ENCODE measurements around the gene CFP.

CFP gene

GRCh38 chrX:47637546-47638195, 7.9 kb upstream of the CFP start:
- DNase-seq (ENCODE audit: low read depth in 2 of 2) = no peak

GRCh38 chrX:47634871-47635575, 5.3 kb upstream of the CFP start:
- no peak for DNase-seq (ENCODE audit: low read depth in 2 of 2)

DNA sequence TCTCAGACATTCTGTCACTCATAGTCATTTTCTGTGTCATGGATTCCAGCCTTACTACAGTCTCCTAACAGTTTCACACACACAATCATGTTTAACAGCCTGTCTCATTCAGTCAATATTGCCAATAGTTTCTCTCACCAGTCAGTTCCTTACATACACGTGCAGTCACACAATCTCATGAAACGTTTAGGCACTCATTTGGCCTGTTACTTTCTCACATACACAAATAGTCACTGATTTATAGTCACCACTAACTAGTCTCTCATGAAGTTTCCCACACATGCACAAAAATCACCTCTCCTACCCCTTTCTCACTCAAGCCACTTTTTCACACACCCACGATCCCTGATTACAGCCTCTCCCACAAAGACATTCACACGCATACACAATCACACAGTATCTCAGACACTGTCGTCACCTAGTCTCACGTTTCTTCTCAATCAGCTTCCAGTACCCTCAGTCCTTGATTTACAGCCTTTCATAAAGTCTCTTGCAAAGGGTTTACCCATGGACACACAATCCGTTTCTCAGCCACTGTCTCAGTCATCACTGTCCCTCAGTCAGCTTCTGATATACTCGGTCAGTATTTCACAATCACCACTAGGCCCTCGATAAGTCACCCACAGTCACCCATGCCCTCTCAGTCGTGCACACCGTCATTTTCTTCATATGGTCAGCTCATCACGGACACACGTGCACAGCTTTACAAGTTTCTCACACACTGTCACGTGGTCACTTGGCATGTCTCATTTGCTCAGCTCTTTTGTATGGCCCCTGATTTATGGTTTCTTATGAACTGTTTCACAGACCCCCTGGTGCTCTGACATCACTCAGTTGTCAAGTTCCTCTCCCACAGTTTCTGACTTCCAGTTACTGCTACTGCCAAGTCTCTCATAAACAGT, 4.2 kb upstream of the CFP start:
- no peak for DNase-seq (ENCODE audit: low read depth in 2 of 2)

DNA sequence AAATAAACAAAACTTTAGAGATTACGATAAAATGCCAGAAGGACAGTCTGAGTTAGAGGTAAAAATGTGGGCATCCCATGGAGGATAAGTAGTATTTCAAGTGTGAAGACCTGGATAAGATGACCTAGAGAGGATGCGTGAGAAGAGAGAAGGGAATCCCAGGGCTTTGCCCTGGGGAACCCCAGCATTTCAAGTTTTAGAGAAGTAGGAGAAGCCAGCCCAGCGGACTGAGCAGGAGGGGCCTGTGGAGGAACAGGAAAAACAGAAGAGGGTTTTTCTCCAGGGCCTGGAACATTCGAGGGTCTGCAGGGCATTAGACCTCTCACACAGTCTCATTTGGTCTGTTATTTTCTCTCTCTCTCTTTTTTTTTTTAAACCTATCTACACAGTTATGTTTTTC, 2.9 kb upstream of the CFP start:
- no peak for DNase-seq (ENCODE audit: low read depth in 2 of 2)

DNA sequence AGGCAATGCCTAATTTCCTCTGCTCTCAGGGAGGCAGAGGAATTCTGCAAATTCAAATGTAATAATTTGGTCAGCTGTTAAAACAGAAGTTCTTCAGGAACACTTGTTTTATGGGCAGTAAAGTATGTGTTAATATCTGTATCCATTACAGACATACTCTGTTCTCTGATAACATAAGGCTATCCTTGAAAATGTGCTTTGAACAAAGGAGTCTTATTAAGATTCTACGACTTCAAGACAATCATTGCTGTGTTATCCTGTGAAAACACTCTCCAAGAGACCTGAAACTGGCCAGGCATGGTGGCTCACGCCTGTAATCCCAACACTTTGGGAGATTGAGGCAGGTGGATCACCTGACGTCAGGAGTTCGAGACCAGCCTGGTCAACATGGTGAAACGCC, 1.9 kb upstream of the CFP start:
- DNase-seq (ENCODE audit: low read depth in 2 of 2) = no peak

DNA sequence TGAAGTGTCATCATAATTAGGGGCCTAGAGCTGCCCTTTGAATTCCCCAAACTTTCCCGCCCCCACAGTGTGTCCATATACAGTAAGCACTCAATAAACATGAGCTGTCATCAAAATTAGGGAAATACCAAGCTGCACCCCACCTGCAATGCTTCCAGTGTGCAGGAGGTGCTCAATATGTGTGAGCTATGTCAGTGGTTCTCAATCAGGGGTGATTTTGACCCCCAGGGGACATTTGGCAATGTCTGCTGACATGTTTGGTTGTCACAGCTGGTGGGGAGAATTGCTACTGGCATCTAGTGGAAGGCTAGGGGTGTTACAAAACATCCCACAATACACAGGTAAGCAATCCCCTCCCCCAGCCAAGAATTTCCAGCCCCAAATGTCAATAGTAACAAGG, 748 bp downstream of the CFP start:
- no peak for DNase-seq (ENCODE audit: low read depth in 2 of 2)

GRCh38 chrX:47625365-47625764, 4.4 kb downstream of the CFP start:
- no peak for DNase-seq (ENCODE audit: low read depth in 2 of 2)

DNA sequence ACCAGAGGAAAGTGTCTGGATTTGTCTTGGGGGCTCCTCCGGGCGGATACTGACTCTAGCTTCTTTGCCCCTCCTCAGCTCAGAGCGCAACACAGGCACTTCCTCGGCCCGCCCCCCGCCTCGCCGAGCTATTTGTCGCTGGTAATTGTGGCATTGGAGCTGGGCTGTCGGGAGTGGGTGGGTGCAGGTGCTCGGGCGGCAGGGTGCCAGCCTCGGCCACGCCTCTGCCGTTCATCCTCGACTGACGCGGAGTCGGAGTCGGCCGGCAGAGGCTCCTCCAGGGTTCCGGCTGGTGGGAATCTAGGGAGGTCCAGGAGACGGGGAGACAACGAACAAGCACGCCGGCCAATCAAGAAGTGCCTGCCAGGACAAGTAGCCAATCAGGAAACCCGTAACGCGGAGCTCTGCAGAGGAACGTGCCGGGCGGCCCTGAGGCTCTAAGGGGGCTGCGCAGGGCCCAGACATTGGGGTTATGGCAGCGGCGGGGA, 6.1 kb downstream of the CFP start:
- peak; percentile 45 to 53 for DNase-seq (ENCODE audit: low read depth in 2 of 2)

- no peak for DNase-seq (ENCODE audit: low read depth in 2 of 2)
Measured at GRCh38 chrX:47621851-47622250, 7.9 kb downstream of the CFP start.

GRCh38 chrX:47620303-47620685, 9.4 kb downstream of the CFP start:
- DNase-seq (ENCODE audit: low read depth in 2 of 2) = no peak

- DNase-seq (ENCODE audit: low read depth in 2 of 2) = peak; percentile 41 to 47
Measured at GRCh38 chrX:47619486-47620302, 10.0 kb downstream of the CFP start, which contains the start of gene SYN1. SYN1 (minus strand) TSS chrX:47619857; CDS start chrX:47619728, 129 bp downstream.

GRCh38 chrX:47618923-47619485, 10.7 kb downstream of the CFP start:
- DNase-seq (ENCODE audit: low read depth in 2 of 2) = no peak

DNA sequence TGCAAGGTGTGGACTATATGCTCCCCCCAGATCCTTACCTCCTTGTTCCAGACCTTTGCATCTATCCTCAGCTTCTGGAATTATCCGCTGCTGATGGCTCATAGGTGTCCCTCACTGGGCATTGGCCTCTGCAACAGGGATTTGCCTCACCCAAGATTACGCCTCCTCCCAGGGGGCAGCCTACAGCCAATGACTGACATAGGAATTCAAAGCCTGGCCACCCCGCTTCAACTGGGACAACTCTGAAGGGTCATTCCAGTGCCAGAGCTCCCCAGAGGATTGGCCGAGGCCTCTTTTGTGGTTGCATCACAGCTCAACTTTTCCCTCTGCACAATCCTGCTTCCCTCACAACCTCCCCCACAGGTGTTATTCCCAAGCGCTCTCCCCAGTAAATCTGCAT, 15.1 kb downstream of the CFP start:
- DNase-seq (ENCODE audit: low read depth in 2 of 2) = no peak

DNA sequence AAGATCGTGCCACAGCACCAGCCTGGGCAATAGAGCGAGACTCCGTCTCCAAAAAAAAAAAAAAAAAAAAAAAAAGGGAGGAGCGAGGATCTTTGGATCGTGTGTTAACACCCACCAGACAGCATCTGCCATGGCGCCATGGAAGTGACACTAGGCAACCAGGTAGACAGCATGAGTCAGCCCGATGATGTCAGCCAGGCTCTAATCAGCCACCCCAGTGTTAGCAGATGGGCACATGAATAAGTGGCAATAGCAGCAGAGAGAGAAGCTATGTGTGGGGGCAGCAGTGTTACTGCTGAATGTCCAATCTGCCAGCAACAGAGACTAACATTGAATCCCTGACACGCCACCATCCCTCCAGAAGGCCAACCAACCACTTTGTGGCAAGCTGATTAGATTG, 16.6 kb downstream of the CFP start:
- DNase-seq (ENCODE audit: low read depth in 2 of 2) = no peak

DNA sequence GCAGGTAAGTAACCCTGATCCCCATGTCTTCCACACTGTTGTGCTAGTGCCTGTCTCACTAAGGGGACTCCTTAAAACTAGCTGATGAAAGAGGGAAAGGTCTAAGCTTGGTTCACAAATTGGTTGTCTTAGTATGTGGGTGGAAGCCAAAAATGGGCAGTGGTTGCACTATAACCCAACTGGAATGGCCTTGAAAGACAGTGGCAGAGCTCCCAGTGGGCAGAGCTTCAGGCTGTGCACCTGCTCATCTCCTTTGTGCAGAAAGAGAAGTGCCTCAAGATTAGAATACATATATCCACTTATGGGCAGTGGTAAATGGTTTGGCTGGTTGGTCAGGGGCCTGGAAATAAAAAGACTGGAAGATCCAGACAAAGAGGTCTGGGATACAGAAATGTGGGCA, 17.3 kb downstream of the CFP start:
- DNase-seq (ENCODE audit: low read depth in 2 of 2) = no peak

GRCh38 chrX:47611926-47612325, 17.8 kb downstream of the CFP start:
- no peak for DNase-seq (ENCODE audit: low read depth in 2 of 2)

DNA sequence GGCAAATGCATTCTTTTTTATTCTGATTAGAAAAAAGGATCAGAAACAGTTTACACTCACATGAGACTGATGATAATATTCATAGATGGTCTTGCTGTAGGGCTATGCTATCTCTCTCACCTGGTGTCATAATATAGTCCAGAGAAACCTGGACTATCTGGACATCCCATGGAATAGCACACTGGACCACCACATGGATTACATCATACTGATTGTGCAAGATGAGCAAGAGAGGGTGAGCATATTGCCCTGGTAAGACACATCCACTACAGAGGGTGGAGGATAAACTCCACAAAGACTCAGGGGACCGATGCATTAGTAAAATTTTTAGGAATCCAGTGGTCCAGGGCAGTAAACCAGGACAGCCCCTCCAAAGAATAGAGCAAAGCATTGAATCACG, 18.2 kb downstream of the CFP start:
- no peak for DNase-seq (ENCODE audit: low read depth in 2 of 2)

DNA sequence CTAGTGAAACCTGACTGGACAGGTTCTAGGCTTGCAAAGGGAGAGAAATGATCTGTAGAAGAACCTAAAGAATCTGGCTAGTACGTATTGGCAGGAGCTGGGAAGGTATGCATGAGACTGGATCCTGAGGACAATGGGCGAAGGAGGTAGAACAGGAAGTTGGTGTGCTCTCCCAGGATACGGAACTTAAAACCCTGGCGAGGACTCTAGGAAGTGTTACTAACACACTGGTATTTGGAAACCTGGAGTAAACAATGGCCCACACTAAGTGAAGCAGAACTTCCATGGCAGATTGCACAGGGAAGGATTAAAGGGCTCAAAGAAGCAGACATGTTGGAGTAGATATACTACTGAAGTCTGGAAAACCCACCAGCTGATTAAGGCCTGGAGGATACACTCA, 19.2 kb downstream of the CFP start:
- DNase-seq (ENCODE audit: low read depth in 2 of 2) = no peak

DNA sequence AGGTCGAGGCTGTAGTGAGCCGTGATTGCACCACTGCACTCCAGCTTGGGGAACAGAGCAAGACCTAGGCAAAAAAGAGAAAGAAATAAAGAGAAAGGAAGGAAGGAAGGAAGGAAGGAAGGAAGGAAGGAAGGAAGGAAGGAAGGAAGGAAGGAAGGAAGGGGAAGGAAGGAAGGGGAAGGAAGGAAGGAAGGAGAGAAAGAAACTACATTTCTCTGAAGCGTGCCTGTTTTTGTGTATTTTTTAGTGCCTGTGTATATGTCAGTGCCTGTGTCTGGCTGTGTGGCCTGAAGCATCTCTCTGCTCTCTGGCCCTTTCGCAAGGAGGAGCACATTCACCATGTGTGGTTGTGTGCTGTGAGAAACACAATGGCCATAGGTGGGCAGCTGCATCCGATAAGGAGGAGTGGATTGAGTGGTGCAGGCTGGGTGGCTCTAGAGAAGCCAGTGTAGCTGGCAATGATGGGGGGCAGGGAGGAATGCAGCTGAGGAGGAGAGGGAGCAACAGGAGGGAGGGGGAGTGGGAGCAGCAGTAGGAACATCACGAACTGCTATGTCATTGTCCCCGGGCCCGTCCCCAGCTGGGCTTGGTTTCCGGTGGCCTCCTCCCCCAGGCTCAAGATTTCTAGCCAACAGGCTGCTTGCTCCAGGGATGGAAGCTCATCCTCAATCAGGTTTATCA, 21.5 kb downstream of the CFP start:
- DNase-seq (ENCODE audit: low read depth in 2 of 2) = no peak

GRCh38 chrX:47607091-47607490, 22.6 kb downstream of the CFP start:
- no peak for DNase-seq (ENCODE audit: low read depth in 2 of 2)

DNA sequence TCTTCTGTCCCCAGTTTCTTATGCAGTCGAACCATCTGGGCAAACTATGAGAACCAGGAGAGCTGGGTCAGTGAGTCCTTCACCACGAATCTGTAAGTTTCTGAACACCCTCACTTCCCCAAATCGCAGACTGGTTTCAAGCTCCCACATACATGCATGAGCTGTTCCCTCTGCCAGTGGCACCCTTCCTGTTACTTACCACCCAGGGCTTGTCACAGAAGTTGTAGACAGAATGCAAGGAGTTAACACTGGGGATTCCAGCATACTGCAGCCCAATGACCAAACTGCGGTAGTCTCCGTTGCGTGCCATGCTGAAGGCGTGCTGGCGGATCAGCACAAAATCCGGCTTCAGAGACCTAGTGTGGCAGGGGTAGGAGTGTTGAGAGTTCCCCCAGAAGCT, 24.7 kb downstream of the CFP start:
- no peak for DNase-seq (ENCODE audit: low read depth in 2 of 2)

Data from fibroblast of skin of left quadriceps (primary cell).